Measurements from ENCODE around the gene CXCL5. TPM values are rescaled to one million over a fixed set of nuclear protein-coding genes. Genes with fewer than 3 reads are reported as not detected.
"Not testable (repeated sequence)": the region's sequence is repeated elsewhere in the genome, so short reads cannot be mapped to it uniquely, and the experiment has no call there.

The CXCL5 gene
- total RNA-seq, 1 donor from 2014 or later: not detected

- no peak overlapping the region for H3K4me3 ChIP-seq
- no peak for DNase-seq (ENCODE audit: low spot score in 2 of 2)
- intact Hi-C loops (cut with DNase I): no loop called here
- H3K27ac ChIP-seq: no peak overlapping the region
- no peaks in the 10 kb centered on the region for H3K36me3 ChIP-seq
- no peak for TF ChIP-seq CTCF (IDR thresholded peaks at IDR 0.05)
- no peaks in the 10 kb centered on the region for H3K27me3 ChIP-seq
- H3K9me3 ChIP-seq: no peaks in the 10 kb centered on the region
- no peaks in the 10 kb centered on the region for H3K4me1 ChIP-seq
Observed at GRCh38 chr4:73989928-73990327, 8.5 kb downstream of the CXCL5 start.

GRCh38 chr4:73989031-73989430 lies 9.4 kb downstream of the CXCL5 start:
- DNase-seq (ENCODE audit: low spot score in 2 of 2): no peak
- no peaks in the 10 kb centered on the region for H3K4me1 ChIP-seq
- intact Hi-C loops (cut with DNase I): no loop called here
- TF ChIP-seq CTCF (IDR thresholded peaks at IDR 0.05): no peak
- no peak overlapping the region for H3K27ac ChIP-seq
- H3K36me3 ChIP-seq: no peaks in the 10 kb centered on the region
- no peaks in the 10 kb centered on the region for H3K27me3 ChIP-seq
- H3K4me3 ChIP-seq: no peak overlapping the region
- no peaks in the 10 kb centered on the region for H3K9me3 ChIP-seq

DNA sequence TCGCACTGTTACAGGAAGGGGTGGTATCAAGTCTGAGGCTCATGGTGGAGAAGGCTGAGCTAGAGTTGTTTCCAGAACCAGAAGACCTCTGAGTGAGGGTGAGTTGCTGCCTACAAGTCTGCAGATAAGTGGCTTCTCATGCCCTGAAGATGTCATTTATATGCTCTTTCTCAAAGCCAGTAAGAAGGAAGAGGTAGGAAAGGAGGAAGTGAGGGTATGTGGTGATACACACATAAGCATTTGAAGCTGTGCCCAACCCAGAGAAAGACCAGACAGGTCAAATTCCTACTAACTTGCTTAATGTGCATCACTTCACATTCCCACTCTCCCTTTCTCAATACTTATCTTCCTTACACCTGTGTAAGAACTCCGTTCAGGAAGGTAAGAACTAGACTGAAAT lies 10.4 kb downstream of the CXCL5 start, which contains the start of gene PPBP:
Gene PPBP, minus strand, starts transcription at position 130 of the 400 bp plus-strand sequence. Its CDS starts 87 bp downstream, at position 43.
- no peak for DNase-seq (ENCODE audit: low spot score in 2 of 2)
- H3K27me3 ChIP-seq: no peaks in the 10 kb centered on the region
- H3K4me1 ChIP-seq: no peaks in the 10 kb centered on the region
- H3K36me3 ChIP-seq: no peaks in the 10 kb centered on the region
- no peaks in the 10 kb centered on the region for H3K9me3 ChIP-seq
- H3K4me3 ChIP-seq: no peak within 1 kb of the TSS
- intact Hi-C loops (cut with DNase I): no loop called here
- no peak for TF ChIP-seq CTCF (IDR thresholded peaks at IDR 0.05)
- no peak within 1 kb of the TSS for H3K27ac ChIP-seq

- no peaks in the 10 kb centered on the region for H3K36me3 ChIP-seq
- TF ChIP-seq CTCF (IDR thresholded peaks at IDR 0.05): no peak
- DNase-seq (ENCODE audit: low spot score in 2 of 2): no peak
- H3K4me1 ChIP-seq: no peaks in the 10 kb centered on the region
- no peaks in the 10 kb centered on the region for H3K9me3 ChIP-seq
- intact Hi-C loops (cut with DNase I): no loop called here
- H3K4me3 ChIP-seq: no peak overlapping the region
- H3K27me3 ChIP-seq: no peaks in the 10 kb centered on the region
- H3K27ac ChIP-seq: no peak overlapping the region
Observed at GRCh38 chr4:73985528-73985852, 13.0 kb downstream of the CXCL5 start.

GRCh38 chr4:73984736-73985527 lies 13.5 kb downstream of the CXCL5 start:
- Histone ChIP-seq H3K27me3 (no peaks in the 10 kb centered on the region), H3K4me3 (no peak overlapping the region), H3K9me3 (no peaks in the 10 kb centered on the region), H3K4me1 (no peaks in the 10 kb centered on the region), H3K27ac (no peak overlapping the region), H3K36me3 (no peaks in the 10 kb centered on the region)
- no peak for TF ChIP-seq CTCF (IDR thresholded peaks at IDR 0.05)
- intact Hi-C loops (cut with DNase I): no loop called here
- DNase-seq (ENCODE audit: low spot score in 2 of 2): no peak

GRCh38 chr4:73981175-73981574 lies 17.3 kb downstream of the CXCL5 start:
- H3K4me3 ChIP-seq; H3K27ac ChIP-seq; H3K27me3 ChIP-seq; H3K9me3 ChIP-seq; H3K36me3 ChIP-seq; H3K4me1 ChIP-seq; DNase-seq (ENCODE audit: low spot score in 2 of 2); intact Hi-C loops (cut with DNase I): not testable (repeated sequence)

All from ascending aorta (tissue), 2 donors.